Tibial nerve (tissue), 4 donors: Measurements from ENCODE around the gene AP3B1. TPM values are rescaled to one million over a fixed set of nuclear protein-coding genes. Genes with fewer than 3 reads are reported as not detected.

ENCODE experiments used
- DNase-seq, 2 donors: peaks; one replicate each; pipeline ENCODE4 v3.0.0-alpha.2; 2019; ENCODE audit warnings: low spot score in 2 of 2
- H3K27ac ChIP-seq, 4 donors: fragments of 200-600 bp; sonication (generic) in 3 of 4; one replicate each; pipeline ENCODE4 v1.5.1; 2017 to 2019; ENCODE audit warnings: mild to moderate bottlenecking in 1 of 4
- H3K27me3 ChIP-seq, 2 donors: fragments of 200-600 bp; sonication (generic) in 1 of 2; one replicate each; pipeline versions ENCODE4 v1.5.1 to v1.6.0; 2017 to 2019
- H3K36me3 ChIP-seq, 3 donors: fragments of 200-600 bp; sonication (generic); one replicate each; pipeline ENCODE4 v1.5.1; 2018 to 2019
- H3K4me1 ChIP-seq, 4 donors: fragments of 200-600 bp; sonication (generic) in 3 of 4; one replicate each; pipeline ENCODE4 v1.5.1; 2017 to 2019
- H3K4me3 ChIP-seq, 4 donors: fragments of 200-600 bp; sonication (generic) in 3 of 4; one replicate each; pipeline ENCODE4 v1.5.1; 2017 to 2019; ENCODE audit warnings: mild to moderate bottlenecking in 1 of 4, moderate library complexity in 1 of 4
- H3K9me3 ChIP-seq, 4 donors: fragments of 200-600 bp; sonication (generic) in 3 of 4; one replicate each; pipeline ENCODE4 v1.5.1; 2017 to 2019
- EP300 ChIP-seq, 2 donors: sonication (generic); formaldehyde crosslinking; IDR thresholded peaks; one replicate each; pipeline ENCODE4 v1.6.1; 2017; ENCODE audit warnings: antibody characterized with exemption in 2 of 2, mild to moderate bottlenecking in 1 of 2
- POLR2A ChIP-seq, 2 donors: fragments of 450-650 bp; IDR thresholded peaks; one replicate each; pipeline ENCODE4 v1.6.1; 2017; ENCODE audit warnings: antibody characterized with exemption in 2 of 2, mild to moderate bottlenecking in 2 of 2, moderate library complexity in 2 of 2
- WGBS, 2 donors: methylation state at CpG; one replicate each; pipeline ENCODE4 v1.1.5; 2018; 5-methylcytosine and 5-hydroxymethylcytosine counted together
- total RNA-seq, 4 donors: library from RNA; depleted of rRNA; stranded (reverse); fragments of >200 nt; gene quantifications; one replicate each; pipeline ENCODE4 v1.1.0, GENCODE V29; 2016
- TF ChIP-seq, protein P1 (sequence below), 5 experiments: fragments of 200-600 bp in 3 of 5; fragments of 450-650 bp in 2 of 5; sonication (generic) in 3 of 5; IDR thresholded peaks; one replicate each; pipeline ENCODE4 v1.5.1; 2016 to 2019; ENCODE audit warnings: antibody characterized with exemption in 5 of 5, mild to moderate bottlenecking in 3 of 5, moderate library complexity in 2 of 5

Gene AP3B1
- total RNA-seq, 4 donors from 2014 or later = 23.1 to 51.0 (median 44.2) TPM

DNA sequence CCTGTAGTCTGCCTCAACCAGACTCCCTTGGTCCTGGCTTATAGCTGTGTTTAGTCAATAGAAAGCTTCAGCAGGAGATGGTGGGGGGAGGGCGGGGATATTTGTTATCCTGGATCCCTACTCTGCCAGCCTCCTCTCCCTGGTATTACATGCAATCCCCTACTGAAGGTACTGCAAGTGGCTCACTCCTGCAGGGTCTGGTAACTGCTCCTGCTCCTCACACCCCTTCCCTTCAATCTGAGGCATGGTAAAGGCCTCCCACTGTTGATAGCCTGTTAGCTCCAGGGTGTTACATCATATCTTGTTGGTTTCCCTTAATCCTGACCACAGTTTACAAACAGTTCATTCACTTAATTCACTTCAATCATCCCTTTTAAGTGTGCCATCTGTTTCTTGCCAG lies 137.5 kb downstream of the AP3B1 start:
- Histone ChIP-seq H3K9me3 (no peaks in the 10 kb centered on the region), H3K4me3 (no peak overlapping the region), H3K36me3 (peaks cover 0 to 59% (median 11%) of the 10 kb centered on the region in 3 donors), H3K27me3 (no peaks in the 10 kb centered on the region), H3K4me1 (no peaks in the 10 kb centered on the region), H3K27ac (no peak overlapping the region)
- WGBS, 2 donors = 100% methylated on average over 1 of the region's 1 CpG
- no peak for DNase-seq
- TF ChIP-seq POLR2A (IDR thresholded peaks at IDR 0.05) = no peak
- TF ChIP-seq, protein P1, sequence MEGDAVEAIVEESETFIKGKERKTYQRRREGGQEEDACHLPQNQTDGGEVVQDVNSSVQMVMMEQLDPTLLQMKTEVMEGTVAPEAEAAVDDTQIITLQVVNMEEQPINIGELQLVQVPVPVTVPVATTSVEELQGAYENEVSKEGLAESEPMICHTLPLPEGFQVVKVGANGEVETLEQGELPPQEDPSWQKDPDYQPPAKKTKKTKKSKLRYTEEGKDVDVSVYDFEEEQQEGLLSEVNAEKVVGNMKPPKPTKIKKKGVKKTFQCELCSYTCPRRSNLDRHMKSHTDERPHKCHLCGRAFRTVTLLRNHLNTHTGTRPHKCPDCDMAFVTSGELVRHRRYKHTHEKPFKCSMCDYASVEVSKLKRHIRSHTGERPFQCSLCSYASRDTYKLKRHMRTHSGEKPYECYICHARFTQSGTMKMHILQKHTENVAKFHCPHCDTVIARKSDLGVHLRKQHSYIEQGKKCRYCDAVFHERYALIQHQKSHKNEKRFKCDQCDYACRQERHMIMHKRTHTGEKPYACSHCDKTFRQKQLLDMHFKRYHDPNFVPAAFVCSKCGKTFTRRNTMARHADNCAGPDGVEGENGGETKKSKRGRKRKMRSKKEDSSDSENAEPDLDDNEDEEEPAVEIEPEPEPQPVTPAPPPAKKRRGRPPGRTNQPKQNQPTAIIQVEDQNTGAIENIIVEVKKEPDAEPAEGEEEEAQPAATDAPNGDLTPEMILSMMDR (IDR thresholded peaks at IDR 0.05) = no peak
- no peak for TF ChIP-seq EP300 (IDR thresholded peaks at IDR 0.05)

DNA sequence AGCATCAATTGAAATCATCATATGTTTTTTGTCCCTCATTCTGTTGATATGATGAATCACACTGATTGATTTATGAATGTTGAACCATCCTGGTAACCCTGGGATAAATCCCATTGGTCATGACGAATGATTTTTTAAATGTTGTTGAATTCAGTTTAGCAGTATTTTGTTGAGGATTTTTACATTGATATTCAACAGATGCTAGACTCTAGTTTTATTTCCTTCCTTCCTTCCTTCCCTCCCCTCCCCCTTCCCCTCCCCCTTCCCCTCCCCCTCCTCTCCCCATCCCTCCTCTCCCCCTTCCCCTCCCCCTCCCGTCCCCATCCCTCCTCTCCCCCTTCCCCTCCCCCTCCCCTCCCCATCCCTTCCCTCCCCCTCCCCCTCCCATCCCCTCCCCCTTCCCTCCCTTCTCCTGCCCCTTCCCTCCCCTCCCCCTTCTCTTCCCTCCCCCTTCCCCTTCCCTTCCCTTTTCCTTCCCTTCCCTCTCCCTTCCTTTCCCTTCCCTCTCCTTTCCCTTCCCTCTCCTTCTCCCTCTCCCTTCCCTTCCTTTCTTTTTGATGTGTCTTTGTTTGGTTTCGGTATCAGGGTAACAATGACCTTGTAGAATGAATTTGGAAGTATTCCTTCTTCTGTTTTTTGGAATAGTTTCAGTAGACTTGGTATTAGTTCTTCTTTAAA lies 142.8 kb downstream of the AP3B1 start:
- 79 to 97% methylated on average over 3 of the region's 3 CpGs for WGBS, 2 donors

DNA sequence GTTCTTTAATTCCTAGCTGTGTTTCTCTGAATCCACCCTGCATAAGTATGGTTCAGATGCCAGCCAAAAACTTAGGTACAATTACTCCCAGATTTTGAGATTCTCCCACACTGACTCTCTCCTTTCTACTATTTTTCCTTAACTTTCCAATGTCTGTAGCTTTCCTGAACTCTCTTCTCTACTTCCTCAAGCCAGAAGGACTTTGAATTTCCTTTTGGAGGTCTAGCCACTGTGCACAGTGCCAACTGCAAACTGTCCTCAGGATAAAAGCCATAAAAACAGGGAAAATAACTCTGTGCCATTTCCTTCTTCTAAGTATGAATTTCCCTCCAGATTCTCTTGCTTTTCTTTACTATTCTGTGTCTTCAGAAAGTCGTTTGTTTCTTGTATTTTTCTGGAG lies 157.2 kb downstream of the AP3B1 start:
- no peak for TF ChIP-seq EP300 (IDR thresholded peaks at IDR 0.05)
- TF ChIP-seq, protein P1 (IDR thresholded peaks at IDR 0.05) = no peak
- no peak for TF ChIP-seq POLR2A (IDR thresholded peaks at IDR 0.05)
- Histone ChIP-seq H3K27ac (no peak overlapping the region), H3K36me3 (peaks cover 0 to 20% (median 0%) of the 10 kb centered on the region in 3 donors), H3K27me3 (no peaks in the 10 kb centered on the region), H3K9me3 (no peaks in the 10 kb centered on the region), H3K4me1 (no peaks in the 10 kb centered on the region), H3K4me3 (no peak overlapping the region)
- DNase-seq = no peak
- WGBS, 2 donors = 73 to 79% methylated on average over 1 of the region's 1 CpG

More for the DNA sequence above, 142.8 kb downstream of the AP3B1 start:
- Histone ChIP-seq H3K36me3 (peaks cover 0 to 51% (median 11%) of the 10 kb centered on the region in 3 donors), H3K27me3 (no peaks in the 10 kb centered on the region), H3K4me3 (no peak overlapping the region), H3K27ac (no peak overlapping the region), H3K9me3 (no peaks in the 10 kb centered on the region), H3K4me1 (no peaks in the 10 kb centered on the region)
- no peak for TF ChIP-seq EP300 (IDR thresholded peaks at IDR 0.05)
- DNase-seq = no peak

- no peaks in the 10 kb centered on the region for H3K4me1 ChIP-seq
- DNase-seq = no peak
- TF ChIP-seq, protein P1 (IDR thresholded peaks at IDR 0.05) = no peak
- TF ChIP-seq POLR2A (IDR thresholded peaks at IDR 0.05) (no peak), EP300 (IDR thresholded peaks at IDR 0.05) (no peak)
- WGBS, 2 donors = 98% methylated on average over 1 of the region's 1 CpG
- H3K36me3 ChIP-seq = no peaks in the 10 kb centered on the region
- H3K9me3 ChIP-seq = no peaks in the 10 kb centered on the region
- no peaks in the 10 kb centered on the region for H3K27me3 ChIP-seq
- H3K4me3 ChIP-seq = no peak overlapping the region
- no peak overlapping the region for H3K27ac ChIP-seq
Measured at GRCh38 chr5:78133423-78133822, 161.1 kb downstream of the AP3B1 start.

GRCh38 chr5:78132507-78132906 lies 162.0 kb downstream of the AP3B1 start:
- H3K4me3 ChIP-seq = no peak overlapping the region
- H3K36me3 ChIP-seq = no peaks in the 10 kb centered on the region
- H3K9me3 ChIP-seq = no peaks in the 10 kb centered on the region
- H3K27ac ChIP-seq = no peak overlapping the region
- TF ChIP-seq, protein P1 (IDR thresholded peaks at IDR 0.05) = no peak
- TF ChIP-seq EP300 (IDR thresholded peaks at IDR 0.05) = no peak
- TF ChIP-seq POLR2A (IDR thresholded peaks at IDR 0.05) = no peak
- DNase-seq = no peak
- H3K27me3 ChIP-seq = no peaks in the 10 kb centered on the region
- WGBS, 2 donors = 95% methylated on average over 2 of the region's 2 CpGs
- no peaks in the 10 kb centered on the region for H3K4me1 ChIP-seq
